ENCODE results near the gene APLN. TPM values are rescaled to one million over a fixed set of nuclear protein-coding genes. Genes with fewer than 3 reads are reported as not detected.

APLN gene
- total RNA-seq, 2 experiments from 2014 or later = 0.57 to 0.88 TPM

GRCh38 chrX:129665916-129666644, 11.3 kb upstream of the APLN start:
- CTCF ChIA-PET = no interaction called here

GRCh38 chrX:129663171-129663570, 8.4 kb upstream of the APLN start:
- ChIA-PET POLR2A (no interaction called here), CTCF (no interaction called here)

More at GRCh38 chrX:129665916-129666644, 11.3 kb upstream of the APLN start:
- POLR2A ChIA-PET = no interaction called here

- CTCF ChIA-PET = interaction anchor here (0.6 kb wide), 1 partner anchor 399 kb away, joined by 3 read pairs; no protein-coding TSS in a partner anchor
- POLR2A ChIA-PET = interaction anchor here (0.6 kb wide), 1 partner anchor 38 kb away, joined by 8 read pairs; no protein-coding TSS in a partner anchor
These were observed 6.6 kb upstream of the APLN start for GRCh38 chrX:129661369-129661768.

- ChIA-PET POLR2A (no interaction called here), CTCF (no interaction called here)
These were observed 5.1 kb upstream of the APLN start for GRCh38 chrX:129659861-129660260.

- CTCF ChIA-PET = no interaction called here
These were observed 4.4 kb upstream of the APLN start for GRCh38 chrX:129659141-129659540.

GRCh38 chrX:129658429-129658828, 3.7 kb upstream of the APLN start:
- CTCF ChIA-PET = no interaction called here
- POLR2A ChIA-PET = no interaction called here

More at GRCh38 chrX:129659141-129659540, 4.4 kb upstream of the APLN start:
- POLR2A ChIA-PET = no interaction called here

GRCh38 chrX:129655547-129656249, 942 bp upstream of the APLN start:
- POLR2A ChIA-PET = no interaction called here
- CTCF ChIA-PET = interaction anchor here (0.8 to 2.3 kb wide), 3 partner anchors 15 to 132 kb away, joined by 3 to 5 read pairs (median 3); no protein-coding TSS in a partner anchor

- ChIA-PET CTCF (interaction anchor here (1.0 to 2.3 kb wide), 3 partner anchors 14 to 126 kb away, joined by 3 to 5 read pairs (median 3); partner anchors contain the start of gene SASH3), POLR2A (interaction anchor here (0.6 to 0.9 kb wide), 2 partner anchors 18 to 504 kb away, joined by 3 read pairs; no protein-coding TSS in a partner anchor)
These were observed 645 bp downstream of the APLN start for GRCh38 chrX:129653971-129654651.

- CTCF ChIA-PET = interaction anchor here (2.3 kb wide), 1 partner anchor 15 kb away, joined by 5 read pairs; no protein-coding TSS in a partner anchor
- POLR2A ChIA-PET = no interaction called here
These were observed 1.4 kb downstream of the APLN start for GRCh38 chrX:129653181-129653970.

GRCh38 chrX:129652565-129653169, 2.1 kb downstream of the APLN start:
- ChIA-PET POLR2A (no interaction called here), CTCF (no interaction called here)

GRCh38 chrX:129651756-129652564, 2.8 kb downstream of the APLN start:
- CTCF ChIA-PET = interaction anchor here (0.6 kb wide), 1 partner anchor 211 kb away, joined by 3 read pairs; no protein-coding TSS in a partner anchor

GRCh38 chrX:129650821-129651510, 3.8 kb downstream of the APLN start:
- ChIA-PET CTCF (no interaction called here), POLR2A (no interaction called here)

More at GRCh38 chrX:129651756-129652564, 2.8 kb downstream of the APLN start:
- POLR2A ChIA-PET = no interaction called here

- ChIA-PET CTCF (no interaction called here), POLR2A (no interaction called here)
These were observed 4.5 kb downstream of the APLN start for GRCh38 chrX:129650183-129650689.

- ChIA-PET POLR2A (no interaction called here), CTCF (no interaction called here)
These were observed 5.2 kb downstream of the APLN start for GRCh38 chrX:129649268-129650182.

GRCh38 chrX:129648514-129649267, 6.1 kb downstream of the APLN start:
- ChIA-PET POLR2A (no interaction called here), CTCF (no interaction called here)
